Lung microvascular endothelial cell (primary cell): ENCODE measurements around the gene NAV1. TPM values are rescaled to one million over a fixed set of nuclear protein-coding genes. Genes with fewer than 3 reads are reported as not detected.
A peak's percentile ranks its signal among the peaks of the same experiment; 100 is the strongest.
"Not testable (repeated sequence)": the region's sequence is repeated elsewhere in the genome, so short reads cannot be mapped to it uniquely, and the experiment has no call there.

Experiments used
- DNase-seq, 2 donors: peaks; one replicate each; pipeline versions ENCODE4 v3.0.0 to v3.0.0-alpha.2; 2010; ENCODE audit warnings: low read depth in 2 of 2
- total RNA-seq: library from RNA; depleted of rRNA; stranded (reverse); fragments of >200 nt; gene quantifications from 2 replicates; pipeline ENCODE4 v1.2.1, GENCODE V29; 2014

The NAV1 gene
- total RNA-seq, 1 donor from 2014 or later = 1.6 TPM

- peak; percentile 74 to 83 for DNase-seq
Measured at GRCh38 chr1:201562659-201563405, 23.9 kb downstream of the NAV1 start.

- DNase-seq = no peak
Measured at GRCh38 chr1:201563406-201563780, 24.5 kb downstream of the NAV1 start.

- no peak for DNase-seq
Measured at GRCh38 chr1:201563941-201564340, 25.0 kb downstream of the NAV1 start.

GRCh38 chr1:201565024-201565730 lies 26.2 kb downstream of the NAV1 start:
- DNase-seq = no peak

- DNase-seq = no peak
Measured at GRCh38 chr1:201565771-201566528, 27.0 kb downstream of the NAV1 start.

- DNase-seq = no peak
Measured at GRCh38 chr1:201566529-201566823, 27.5 kb downstream of the NAV1 start.

- DNase-seq = no peak
Measured at GRCh38 chr1:201566933-201567801, 28.2 kb downstream of the NAV1 start.

GRCh38 chr1:201568265-201568664 lies 29.3 kb downstream of the NAV1 start:
- DNase-seq = no peak

GRCh38 chr1:201568859-201569294 lies 29.9 kb downstream of the NAV1 start:
- DNase-seq = no peak

GRCh38 chr1:201570181-201570885 lies 31.4 kb downstream of the NAV1 start:
- no peak for DNase-seq

- DNase-seq = peak; percentile 58 to 63
Measured at GRCh38 chr1:201570886-201571624, 32.1 kb downstream of the NAV1 start.

GRCh38 chr1:201573030-201573429 lies 34.1 kb downstream of the NAV1 start:
- no peak for DNase-seq

- DNase-seq = no peak
Measured at GRCh38 chr1:201573923-201574322, 35.0 kb downstream of the NAV1 start.

- no peak for DNase-seq
Measured at GRCh38 chr1:201575912-201576311, 37.0 kb downstream of the NAV1 start.

- no peak for DNase-seq
Measured at GRCh38 chr1:201576914-201577313, 38.0 kb downstream of the NAV1 start.

GRCh38 chr1:201578008-201578888 lies 39.3 kb downstream of the NAV1 start:
- DNase-seq = no peak

- DNase-seq = not testable (repeated sequence)
Measured at GRCh38 chr1:201581371-201581770, 42.4 kb downstream of the NAV1 start.

- DNase-seq = peak in 1 of 2 donors; percentile 46
Measured at GRCh38 chr1:201582705-201583442, 43.9 kb downstream of the NAV1 start.
